Ovary (tissue), 9 donors: Measurements from ENCODE around the gene UPF2. TPM values are rescaled to one million over a fixed set of nuclear protein-coding genes. Genes with fewer than 3 reads are reported as not detected.

ENCODE experiments used
- DNase-seq, 5 donors: peaks; one replicate each; pipeline ENCODE4 v3.0.0-alpha.2; 2019 to 2020
- H3K27ac ChIP-seq, 2 donors: fragments of 200-600 bp; one replicate each; pipeline versions ENCODE4 v1.5.1 to v1.8.0; 2019 to 2022
- H3K27me3 ChIP-seq: fragments of 200-600 bp; one replicate; pipeline ENCODE4 v1.8.0; 2022
- H3K36me3 ChIP-seq: fragments of 200-600 bp; sonication (generic); one replicate; pipeline ENCODE4 v1.5.1; 2019
- H3K4me1 ChIP-seq: one replicate; pipeline ENCODE4 v1.8.1; 2013; ENCODE audit warnings: mild to moderate bottlenecking, moderate library complexity; ENCODE audit not compliant: insufficient read depth
- H3K4me3 ChIP-seq: fragments of 200-600 bp; sonication (generic); one replicate; pipeline ENCODE4 v1.5.1; 2017
- H3K9me3 ChIP-seq, 2 donors: fragments of 200-600 bp in 1 of 2; sonication (generic) in 1 of 2; one replicate each; pipeline versions ENCODE4 v1.5.1 to v1.8.1; 2013 to 2019; ENCODE audit warnings: mild to moderate bottlenecking in 1 of 2, moderate library complexity in 1 of 2
- CTCF ChIP-seq, 3 donors: fragments of 450-650 bp in 2 of 3; fragments of 200-600 bp in 1 of 3; IDR thresholded peaks; one replicate each; pipeline versions ENCODE4 v1.5.1 to v1.8.0; 2016 to 2022; ENCODE audit warnings: antibody characterized with exemption in 3 of 3, mild to moderate bottlenecking in 1 of 3
- EP300 ChIP-seq: sonication (generic); formaldehyde crosslinking; IDR thresholded peaks from one replicate; pipeline ENCODE4 v1.6.1; 2017; ENCODE audit warnings: antibody characterized with exemption
- POLR2A ChIP-seq: fragments of 450-650 bp; IDR thresholded peaks from one replicate; pipeline ENCODE4 v1.6.1; 2017; ENCODE audit warnings: antibody characterized with exemption, mild to moderate bottlenecking, moderate library complexity
- WGBS, 3 donors: extraction: QIAGEN DNeasy Blood & Tissue Kit in 1 of 3; methylation state at CpG; one replicate each; pipeline versions ENCODE4 v1.1.5 to v1.1.7; 2013 to 2017; 5-methylcytosine and 5-hydroxymethylcytosine counted together
- intact Hi-C, 4 donors: fragments of 100-400 bp; cut with DNase I; formaldehyde crosslinking; loops; one replicate each; pipeline versions ENCODE4 v1.11.0 to v1.15.1; 2022 to 2023
- polyA plus RNA-seq, 2 donors: library from polyadenylated mRNA; stranded (reverse); fragments of 200-250 nt in 1 of 2; fragments of 350-450 nt in 1 of 2; fragmentation: Illumina TruSeq in 1 of 2; extraction: RNeasy Lipid Tissue Mini Kit (QIAGEN cat#74804) in 1 of 2; gene quantifications; one replicate each; pipeline ENCODE4 v1.2.3, GENCODE V29; 2013 to 2014
- total RNA-seq, 7 donors: library from RNA; depleted of rRNA in 2 of 7; stranded (reverse); fragments of >200 nt in 2 of 7; fragmentation: NEBNext Ultra II Directional in 3 of 7; extraction: Animal tissue kit (Norgen Biotek cat#: 25700) in 3 of 7; gene quantifications; one replicate each; pipeline versions ENCODE4 v1.1.0 to v1.2.4, GENCODE V29; 2016 to 2023
- donor health status: DM: no; HTN: no; CAD: no; lungs with moderate emphysema.
- donor health status: DM: no; HTN: no; CAD: no.
- donor health status: Bipolar disorder and iron deficiency.
- donor health status: DM: yes; HTN: yes; CAD: no.
- donor health status: DM: no; HTN: no; CAD: no.
- donor health status: DM: yes; HTN: yes; CAD: no.

The UPF2 gene
- total and polyA plus RNA-seq, 9 donors: 12.5 to 22.9 (median 19.6) TPM

GRCh38 chr10:12045596-12045995 is 3.0 kb upstream of the UPF2 start:
- Histone ChIP-seq H3K9me3 (no peaks in the 10 kb centered on the region), H3K36me3 (no peaks in the 10 kb centered on the region), H3K27ac (no peak overlapping the region), H3K4me1 (no peaks in the 10 kb centered on the region), H3K4me3 (no peak overlapping the region), H3K27me3 (no peaks in the 10 kb centered on the region)
- no peak for DNase-seq
- TF ChIP-seq POLR2A (no peak), EP300 (no peak), CTCF (IDR thresholded peaks at IDR 0.05) (no peak)
- 67 to 70% (median 67%) methylated on average over 5 of the region's 5 CpGs for WGBS, 3 donors
- intact Hi-C loops: no loop called here

GRCh38 chr10:12042409-12042796 is 206 bp downstream of the UPF2 start:
- peak; percentile 18 for TF ChIP-seq POLR2A
- TF ChIP-seq EP300: no peak
- Histone ChIP-seq H3K36me3 (no peaks in the 10 kb centered on the region), H3K4me1 (no peaks in the 10 kb centered on the region), H3K27ac (peak overlapping the region; percentile 80 to 97), H3K27me3 (no peaks in the 10 kb centered on the region), H3K4me3 (peak overlapping the region; percentile 89), H3K9me3 (no peaks in the 10 kb centered on the region)
- DNase-seq: peak in 2 of 5 donors; percentile 47 to 77
- intact Hi-C loops: loop anchor here in 1 of 4 donors (5.0 kb wide), 1 partner anchor 85 kb away; the partner anchor contains the start of gene SEC61A2
- WGBS, 3 donors: 0% methylated on average over 23 to 31 of the region's 31 CpGs

GRCh38 chr10:12041766-12042408 is 722 bp downstream of the UPF2 start:
- DNase-seq: no peak
- no peaks in the 10 kb centered on the region for H3K36me3 ChIP-seq

GRCh38 chr10:12036073-12036655 is 6.4 kb downstream of the UPF2 start:
- 72 to 74% (median 73%) methylated on average over 3 of the region's 3 CpGs for WGBS, 3 donors
- H3K4me1 ChIP-seq: no peaks in the 10 kb centered on the region
- no peak for DNase-seq
- intact Hi-C loops: no loop called here
- no peak overlapping the region for H3K4me3 ChIP-seq
- H3K27ac ChIP-seq: no peak overlapping the region
- TF ChIP-seq POLR2A (no peak), EP300 (no peak), CTCF (IDR thresholded peaks at IDR 0.05) (no peak)
- H3K27me3 ChIP-seq: no peaks in the 10 kb centered on the region
- no peaks in the 10 kb centered on the region for H3K9me3 ChIP-seq
- H3K36me3 ChIP-seq: no peaks in the 10 kb centered on the region

More at GRCh38 chr10:12041766-12042408, 722 bp downstream of the UPF2 start:
- TF ChIP-seq CTCF (IDR thresholded peaks at IDR 0.05) (no peak), EP300 (no peak), POLR2A (no peak)
- Histone ChIP-seq H3K4me1 (no peaks in the 10 kb centered on the region), H3K27me3 (no peaks in the 10 kb centered on the region), H3K27ac (peak overlapping the region; percentile 80 to 97), H3K4me3 (peak overlapping the region; percentile 89), H3K9me3 (no peaks in the 10 kb centered on the region)
- intact Hi-C loops: loop anchor here in 1 of 4 donors (5.0 kb wide), 1 partner anchor 85 kb away; the partner anchor contains the start of gene SEC61A2
- WGBS, 3 donors: 1% methylated on average over 26 of the region's 26 CpGs

GRCh38 chr10:12031404-12031803 is 11.2 kb downstream of the UPF2 start:
- peaks cover 1% of the 10 kb centered on the region for H3K4me1 ChIP-seq
- no peak overlapping the region for H3K4me3 ChIP-seq
- H3K27me3 ChIP-seq: no peaks in the 10 kb centered on the region
- no peak overlapping the region for H3K27ac ChIP-seq
- no peaks in the 10 kb centered on the region for H3K9me3 ChIP-seq
- H3K36me3 ChIP-seq: no peaks in the 10 kb centered on the region
- no peak for TF ChIP-seq EP300
- no peak for TF ChIP-seq POLR2A
- no peak for TF ChIP-seq CTCF (IDR thresholded peaks at IDR 0.05)
- DNase-seq: no peak
- intact Hi-C loops: no loop called here
- WGBS, 3 donors: 82 to 91% (median 89%) methylated on average over 4 of the region's 4 CpGs
